ENCODE results near the gene RPE. TPM values are rescaled to one million over a fixed set of nuclear protein-coding genes. Genes with fewer than 3 reads are reported as not detected.

RPE gene
- total RNA-seq, 1 donor from 2014 or later, result 16.4 TPM

- intact Hi-C loops (cut with micrococcal nuclease), result no loop called here
- Histone ChIP-seq H3K4me1 (peaks cover 64% of the 10 kb centered on the region), H3K27ac (replicated peaks) (no peak overlapping the region), H3K27me3 (ENCODE audit: low read depth) (no peaks in the 10 kb centered on the region), H3K9me3 (replicated peaks) (no peaks in the 10 kb centered on the region), H3K36me3 (peaks cover 3% of the 10 kb centered on the region), H3K4me3 (peak overlapping the region; percentile 94)
- TF ChIP-seq CTCF (IDR thresholded peaks at IDR 0.05; ENCODE audit: borderline replicate concordance), result no peak
- no peak for DNase-seq
These were observed 921 bp downstream of the RPE start for GRCh38 chr2:210003359-210003758.

GRCh38 chr2:210004881-210005280, 2.4 kb downstream of the RPE start:
- Histone ChIP-seq H3K27ac (replicated peaks) (no peak overlapping the region), H3K4me3 (no peak overlapping the region), H3K36me3 (peaks cover 8% of the 10 kb centered on the region), H3K27me3 (ENCODE audit: low read depth) (no peaks in the 10 kb centered on the region), H3K4me1 (peaks cover 74% of the 10 kb centered on the region), H3K9me3 (replicated peaks) (no peaks in the 10 kb centered on the region)
- TF ChIP-seq CTCF (IDR thresholded peaks at IDR 0.05; ENCODE audit: borderline replicate concordance), result no peak
- no peak for DNase-seq
- intact Hi-C loops (cut with micrococcal nuclease), result no loop called here

GRCh38 chr2:210007895-210008294, 5.5 kb downstream of the RPE start:
- Histone ChIP-seq H3K4me3 (no peak overlapping the region), H3K27ac (replicated peaks) (no peak overlapping the region), H3K27me3 (ENCODE audit: low read depth) (no peaks in the 10 kb centered on the region), H3K9me3 (replicated peaks) (no peaks in the 10 kb centered on the region), H3K4me1 (peaks cover 66% of the 10 kb centered on the region), H3K36me3 (peaks cover 27% of the 10 kb centered on the region)
- TF ChIP-seq CTCF (IDR thresholded peaks at IDR 0.05; ENCODE audit: borderline replicate concordance), result no peak
- intact Hi-C loops (cut with micrococcal nuclease), result no loop called here
- no peak for DNase-seq

GRCh38 chr2:210009126-210009525, 6.7 kb downstream of the RPE start:
- intact Hi-C loops (cut with micrococcal nuclease), result no loop called here
- no peak overlapping the region for H3K4me3 ChIP-seq
- H3K27ac ChIP-seq (replicated peaks), result no peak overlapping the region
- DNase-seq, result no peak
- H3K36me3 ChIP-seq, result peaks cover 31% of the 10 kb centered on the region
- H3K9me3 ChIP-seq (replicated peaks), result no peaks in the 10 kb centered on the region
- no peaks in the 10 kb centered on the region for H3K27me3 ChIP-seq (ENCODE audit: low read depth)
- peaks cover 53% of the 10 kb centered on the region for H3K4me1 ChIP-seq
- TF ChIP-seq CTCF (IDR thresholded peaks at IDR 0.05; ENCODE audit: borderline replicate concordance), result no peak

GRCh38 chr2:210009896-210010295, 7.5 kb downstream of the RPE start:
- no peak for DNase-seq
- Histone ChIP-seq H3K4me1 (peaks cover 46% of the 10 kb centered on the region), H3K36me3 (peaks cover 39% of the 10 kb centered on the region), H3K27ac (replicated peaks) (no peak overlapping the region), H3K9me3 (replicated peaks) (no peaks in the 10 kb centered on the region), H3K4me3 (no peak overlapping the region), H3K27me3 (ENCODE audit: low read depth) (no peaks in the 10 kb centered on the region)
- intact Hi-C loops (cut with micrococcal nuclease), result loop anchor here (10.0 kb wide), 1 partner anchor 155 kb away; no protein-coding TSS in a partner anchor
- TF ChIP-seq CTCF (IDR thresholded peaks at IDR 0.05; ENCODE audit: borderline replicate concordance), result no peak

GRCh38 chr2:210020138-210020537, 17.7 kb downstream of the RPE start:
- H3K36me3 ChIP-seq, result peaks cover 93% of the 10 kb centered on the region
- no peaks in the 10 kb centered on the region for H3K27me3 ChIP-seq (ENCODE audit: low read depth)
- DNase-seq, result no peak
- intact Hi-C loops (cut with micrococcal nuclease), result no loop called here
- H3K4me1 ChIP-seq, result peaks cover 6% of the 10 kb centered on the region
- no peak overlapping the region for H3K4me3 ChIP-seq
- no peak overlapping the region for H3K27ac ChIP-seq (replicated peaks)
- H3K9me3 ChIP-seq (replicated peaks), result no peaks in the 10 kb centered on the region
- no peak for TF ChIP-seq CTCF (IDR thresholded peaks at IDR 0.05; ENCODE audit: borderline replicate concordance)

All from left ventricle myocardium inferior (tissue), 1 donor.